AG20443 (cell line): Measurements from ENCODE around the gene GPX4.
A peak's percentile ranks its signal among the peaks of the same experiment; 100 is the strongest.
"Not testable (repeated sequence)": the region's sequence is repeated elsewhere in the genome, so short reads cannot be mapped to it uniquely, and the experiment has no call there.

ENCODE experiments used
- DNase-seq: peaks from one replicate; pipeline ENCODE4 v3.0.0; 2012; ENCODE audit warnings: low spot score, mixed read lengths

The GPX4 gene

DNA sequence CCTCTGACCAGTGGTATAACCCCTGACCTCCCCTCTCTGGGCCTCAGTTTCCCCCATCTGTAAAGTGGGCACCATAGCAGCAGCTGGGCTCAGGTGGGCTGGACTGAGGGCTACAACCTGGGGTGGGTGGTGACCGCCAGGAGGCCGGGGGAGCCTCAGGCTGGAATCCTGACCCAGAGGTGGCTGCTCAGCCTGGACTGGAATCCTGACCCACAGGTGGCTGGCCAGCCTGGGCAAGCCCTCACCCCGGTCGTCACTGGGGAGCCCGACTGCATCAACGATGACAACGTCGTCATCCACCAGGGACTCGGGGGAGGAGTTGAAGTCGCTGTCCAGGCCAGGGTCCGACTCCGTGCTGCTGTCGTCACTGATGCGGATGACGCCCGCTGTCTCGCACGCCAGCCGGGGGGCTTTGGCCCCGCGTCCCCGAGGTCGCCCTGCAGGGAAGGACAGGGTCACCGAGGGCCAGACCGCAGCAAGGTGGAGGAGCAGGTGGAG is 10.2 kb downstream of the GPX4 start:
- DNase-seq, result no peak

DNA sequence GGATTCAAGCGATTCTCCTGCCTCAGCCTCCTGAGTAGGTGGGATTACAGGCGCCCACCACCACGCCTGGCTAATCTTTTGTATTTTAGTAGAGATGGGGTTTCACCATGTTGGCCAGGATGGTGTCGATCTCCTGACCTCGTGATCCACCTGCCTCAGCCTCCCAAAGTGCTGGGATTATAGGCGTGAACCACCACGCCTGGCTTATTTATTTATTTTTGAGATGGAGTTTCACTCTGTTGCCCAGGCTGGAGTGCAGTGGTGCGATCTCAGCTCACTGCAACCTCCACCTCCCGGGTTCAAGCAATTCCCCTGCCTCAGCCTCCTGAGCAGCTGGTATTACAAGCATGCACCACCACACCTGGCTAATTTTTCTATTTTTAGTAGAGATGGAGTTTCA is 10.9 kb downstream of the GPX4 start:
- not testable (repeated sequence) for DNase-seq

DNA sequence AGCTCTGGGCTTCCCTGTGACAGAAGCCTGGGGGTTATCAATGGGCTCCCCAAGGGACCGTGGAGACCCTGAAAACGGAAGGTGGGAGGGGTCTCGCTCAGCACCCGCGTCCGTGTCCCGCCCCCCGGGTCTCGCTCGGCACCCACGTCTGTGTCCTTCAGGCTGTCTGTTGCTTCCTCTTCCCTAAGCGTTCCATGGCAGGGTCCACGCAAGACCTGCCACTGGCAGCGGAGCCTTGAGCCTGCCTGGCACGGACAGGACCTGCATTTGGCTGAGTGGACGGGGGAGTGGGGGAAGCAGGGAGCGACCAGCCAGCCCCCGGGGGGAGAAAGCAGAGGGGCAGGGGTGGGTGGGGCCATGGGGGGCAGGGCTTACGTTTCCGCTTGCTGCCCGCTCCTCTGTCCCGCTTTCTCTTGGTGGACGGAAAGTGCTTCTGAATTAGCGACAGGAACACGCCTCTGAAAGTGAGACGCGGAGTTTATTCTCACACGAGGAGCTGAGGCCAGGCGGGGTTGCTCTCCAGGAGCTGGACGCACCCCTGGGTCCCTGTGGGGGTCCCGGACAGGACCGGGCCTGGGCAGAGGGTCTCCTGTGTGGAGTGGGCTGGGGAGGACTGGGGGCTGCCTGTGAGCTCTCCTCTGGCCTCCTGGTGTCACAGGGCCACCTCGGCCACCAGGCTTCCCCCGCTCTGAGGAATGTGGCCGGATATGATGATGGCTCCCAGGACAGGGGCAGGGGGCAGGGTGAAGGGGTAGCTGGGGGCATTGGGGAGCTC is 12.0 kb downstream of the GPX4 start:
- no peak for DNase-seq

DNA sequence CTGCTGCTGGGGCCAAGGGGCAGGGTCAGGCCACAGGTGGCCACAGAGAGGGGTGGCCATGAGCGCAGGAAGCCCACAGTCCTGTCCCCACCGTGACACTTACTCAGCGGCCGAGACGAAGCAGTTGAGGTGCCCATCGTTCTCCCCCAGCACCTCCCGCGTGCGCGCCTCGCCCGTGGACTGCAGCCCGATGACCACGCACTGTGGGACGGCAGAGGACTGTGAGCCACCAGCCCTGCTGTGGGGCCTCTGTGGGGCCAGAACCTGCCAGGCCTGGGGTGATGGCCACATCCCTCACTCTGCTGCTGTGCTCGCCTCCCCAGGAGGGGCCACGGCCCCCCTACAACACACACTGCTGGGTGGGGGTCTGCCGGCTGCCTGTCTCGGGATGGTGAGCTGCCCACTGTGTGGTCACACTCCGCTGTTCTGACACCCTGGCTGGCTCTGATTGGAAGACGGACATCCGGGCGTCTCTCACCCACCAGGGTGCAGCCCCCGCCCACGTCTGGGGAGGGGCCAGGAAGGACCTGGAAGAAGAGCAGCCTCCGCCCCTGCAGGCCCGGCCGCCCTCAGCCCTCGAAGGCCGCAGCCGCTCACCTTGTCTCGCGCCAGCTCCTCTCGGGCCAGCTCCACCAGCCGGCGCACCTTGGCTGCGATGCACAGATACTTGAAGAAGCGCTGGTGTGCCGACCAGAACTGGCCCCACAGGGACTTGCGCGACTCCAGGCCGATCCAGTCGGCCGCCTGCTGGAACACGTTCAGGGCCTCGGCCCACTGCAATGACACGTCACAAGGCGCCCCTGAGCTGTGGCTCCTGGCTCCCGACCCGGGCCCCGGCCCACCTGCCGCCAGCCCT is 13.2 kb downstream of the GPX4 start:
- no peak for DNase-seq

DNA sequence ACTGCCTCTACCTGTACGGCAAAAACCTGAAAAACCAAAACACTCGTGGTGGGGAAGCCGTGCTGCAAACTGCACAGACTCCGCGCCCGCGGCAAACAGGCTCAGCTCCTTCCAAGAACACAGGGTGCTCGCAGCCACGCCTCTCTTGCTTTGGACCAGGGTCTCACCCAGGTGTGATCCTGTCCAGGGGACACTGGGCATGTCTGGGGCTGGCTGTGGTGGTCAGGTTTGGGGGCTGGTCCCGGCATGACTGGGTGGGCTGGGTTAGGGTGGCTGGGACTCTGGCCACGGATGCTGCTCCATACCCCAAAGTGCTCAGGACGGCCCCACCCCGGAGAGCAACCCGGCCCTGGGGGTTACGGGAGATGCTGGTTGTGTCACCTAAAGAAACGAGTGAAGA is 13.9 kb downstream of the GPX4 start:
- no peak for DNase-seq

DNA sequence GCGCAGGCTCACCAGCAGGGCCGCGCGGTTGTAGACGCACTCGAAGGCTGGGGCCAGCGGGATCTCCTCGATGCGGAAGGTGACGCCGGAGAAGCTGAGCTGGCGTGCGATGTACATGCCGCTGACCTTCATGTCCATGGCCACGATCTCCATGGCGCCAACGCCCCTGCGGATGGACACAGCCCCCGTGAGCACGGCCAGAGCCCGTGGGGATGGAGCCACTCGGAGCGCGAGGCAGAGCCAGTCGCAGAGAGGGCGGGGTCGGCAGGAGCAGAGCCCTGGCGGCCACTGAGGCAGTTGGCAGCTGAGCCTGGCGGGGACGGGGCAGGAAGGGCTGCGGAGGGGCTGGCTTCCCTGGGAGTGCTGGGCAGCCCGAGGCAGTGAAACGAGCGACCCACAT is 15.2 kb downstream of the GPX4 start:
- DNase-seq, result no peak

DNA sequence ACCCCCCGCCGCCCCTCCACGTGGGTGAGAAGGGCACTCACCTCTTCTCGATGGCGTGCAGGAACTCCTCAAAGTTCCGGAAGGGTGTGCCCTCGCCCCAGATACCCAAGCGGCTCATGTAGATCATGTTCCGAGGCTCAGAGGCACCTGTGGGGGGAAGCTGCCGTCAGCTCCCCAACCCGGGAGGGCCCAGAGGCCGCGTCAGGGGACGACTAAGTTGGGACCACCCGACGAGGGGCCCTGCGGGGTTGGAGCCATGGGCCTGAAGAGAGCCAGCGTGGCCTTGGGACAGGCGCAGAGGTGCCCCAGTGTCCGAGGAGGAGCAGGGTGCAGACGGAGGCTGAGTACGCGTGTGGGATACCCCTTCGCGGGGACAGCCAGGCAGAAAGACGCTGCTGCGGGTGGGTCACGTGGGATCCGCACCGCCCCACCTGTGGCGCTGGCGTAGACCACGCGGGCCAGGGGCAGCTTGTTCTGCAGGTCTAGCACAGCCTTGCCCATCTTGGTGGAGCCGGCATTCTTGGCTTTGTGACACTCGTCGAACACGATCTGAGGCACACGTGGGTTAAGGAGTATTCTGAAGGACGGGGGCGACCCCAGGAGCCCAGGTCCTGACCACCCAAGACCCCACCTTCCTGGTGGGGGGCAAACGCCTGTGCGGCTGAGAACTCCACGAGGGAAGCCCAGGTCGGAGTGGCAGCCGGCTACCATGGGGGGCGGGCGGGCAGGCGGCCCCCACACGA is 15.9 kb downstream of the GPX4 start:
- no peak for DNase-seq

DNA sequence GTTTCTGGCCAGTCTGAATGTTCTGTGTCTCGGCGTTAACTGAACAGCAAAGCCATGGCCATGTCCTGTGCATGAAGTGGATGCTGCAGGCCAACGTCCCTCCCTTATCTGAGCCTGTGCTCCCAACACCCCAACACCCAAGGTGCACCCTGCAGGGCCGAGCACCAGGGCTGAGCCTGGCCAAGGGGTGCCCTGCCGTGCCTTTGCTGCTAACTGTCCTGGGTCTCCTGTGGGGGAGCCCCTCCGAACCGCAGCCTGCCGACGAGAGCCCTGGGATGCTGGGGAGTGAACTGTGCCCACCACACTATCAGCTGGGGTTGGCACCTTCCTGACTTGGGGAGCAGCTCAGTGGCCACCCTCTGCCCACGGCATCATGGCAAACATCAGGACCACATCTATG is 17.6 kb downstream of the GPX4 start:
- no peak for DNase-seq

DNA sequence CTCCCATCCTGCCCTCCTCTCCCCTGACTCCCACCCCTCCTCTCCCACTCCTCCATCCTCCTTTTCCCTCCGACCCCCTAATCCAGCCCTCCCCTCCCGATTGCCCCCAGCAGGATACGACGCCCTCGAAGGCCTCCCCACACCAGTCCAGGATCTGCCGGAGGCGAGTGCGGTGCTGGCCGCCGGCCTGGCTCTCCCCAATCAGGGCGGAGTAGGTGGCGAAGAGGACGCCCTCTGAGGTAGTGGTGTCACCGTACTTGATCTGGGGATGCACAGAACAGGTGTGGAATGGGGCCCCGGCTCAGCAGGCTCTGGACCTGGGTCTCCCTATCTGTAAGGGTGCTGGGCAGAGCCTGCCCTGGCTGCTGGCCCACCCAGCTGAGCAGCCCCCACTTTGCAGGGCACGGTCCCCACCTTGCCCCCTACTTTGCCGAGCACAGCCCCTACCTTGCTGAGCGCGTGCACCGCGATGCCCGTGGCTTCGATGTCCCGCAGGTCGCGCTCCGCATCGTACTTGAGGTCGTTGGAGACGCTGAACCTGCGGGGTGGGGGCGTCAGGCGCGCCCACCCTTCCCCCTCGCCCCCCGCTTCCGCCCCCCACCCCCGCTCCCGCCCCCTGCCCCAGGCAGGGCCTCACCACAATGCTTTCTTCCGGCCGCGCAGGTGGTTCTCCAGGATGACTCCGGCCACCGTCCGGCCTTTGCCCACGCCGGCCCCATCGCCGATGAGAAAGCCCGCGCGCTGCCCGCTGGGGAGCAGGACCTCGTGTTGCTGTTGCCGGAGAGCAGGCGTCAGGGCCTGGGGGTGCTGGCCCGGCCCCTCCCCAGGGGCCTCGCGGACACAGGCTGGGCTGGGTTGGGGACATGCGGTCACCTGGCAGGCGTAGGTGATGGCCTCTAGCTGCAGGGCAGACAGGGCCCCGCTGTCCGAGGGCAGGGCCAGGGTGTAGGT is 18.5 kb downstream of the GPX4 start:
- no peak for DNase-seq

DNA sequence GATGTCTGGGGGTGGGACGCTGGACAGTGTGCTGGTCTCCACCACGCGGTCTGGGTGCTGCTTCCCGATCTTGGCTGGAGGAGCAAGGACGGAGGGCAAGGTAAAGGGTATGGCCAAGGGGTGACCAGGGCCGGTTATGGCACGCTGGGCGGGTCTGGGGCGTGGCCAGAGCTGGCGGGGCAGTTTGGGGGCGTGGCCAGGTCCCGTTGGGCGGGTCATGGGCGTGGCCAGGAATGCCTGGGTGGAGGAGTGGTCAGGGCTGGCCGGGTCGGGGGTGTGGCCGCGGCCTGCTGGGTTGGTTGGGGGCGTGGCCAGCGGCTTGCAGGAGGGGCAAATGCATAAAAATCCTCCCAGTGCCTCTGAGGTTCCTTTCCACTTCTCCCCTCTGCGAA is 19.2 kb downstream of the GPX4 start:
- DNase-seq, result peak; percentile 97

DNA sequence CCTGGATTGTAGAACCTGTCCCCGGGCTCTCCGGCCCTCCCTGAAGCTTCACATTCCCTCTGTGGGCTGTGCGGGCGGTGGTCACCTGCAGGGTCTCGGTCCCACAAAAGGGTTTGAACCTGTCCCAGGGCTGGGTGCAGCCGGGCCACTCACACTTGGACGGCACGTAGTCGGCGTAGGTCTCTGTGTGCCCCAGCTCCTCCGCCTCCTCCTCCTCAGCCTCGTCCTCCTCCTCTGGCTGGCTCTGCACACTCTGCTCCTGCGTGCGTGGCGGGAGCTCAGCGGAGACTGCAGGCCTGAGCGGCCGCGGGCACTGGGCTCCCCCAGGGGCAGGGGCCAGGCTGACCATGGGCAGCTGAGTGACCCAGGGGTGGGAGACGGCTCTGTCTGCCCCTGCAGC is 19.6 kb downstream of the GPX4 start:
- no peak for DNase-seq

DNA sequence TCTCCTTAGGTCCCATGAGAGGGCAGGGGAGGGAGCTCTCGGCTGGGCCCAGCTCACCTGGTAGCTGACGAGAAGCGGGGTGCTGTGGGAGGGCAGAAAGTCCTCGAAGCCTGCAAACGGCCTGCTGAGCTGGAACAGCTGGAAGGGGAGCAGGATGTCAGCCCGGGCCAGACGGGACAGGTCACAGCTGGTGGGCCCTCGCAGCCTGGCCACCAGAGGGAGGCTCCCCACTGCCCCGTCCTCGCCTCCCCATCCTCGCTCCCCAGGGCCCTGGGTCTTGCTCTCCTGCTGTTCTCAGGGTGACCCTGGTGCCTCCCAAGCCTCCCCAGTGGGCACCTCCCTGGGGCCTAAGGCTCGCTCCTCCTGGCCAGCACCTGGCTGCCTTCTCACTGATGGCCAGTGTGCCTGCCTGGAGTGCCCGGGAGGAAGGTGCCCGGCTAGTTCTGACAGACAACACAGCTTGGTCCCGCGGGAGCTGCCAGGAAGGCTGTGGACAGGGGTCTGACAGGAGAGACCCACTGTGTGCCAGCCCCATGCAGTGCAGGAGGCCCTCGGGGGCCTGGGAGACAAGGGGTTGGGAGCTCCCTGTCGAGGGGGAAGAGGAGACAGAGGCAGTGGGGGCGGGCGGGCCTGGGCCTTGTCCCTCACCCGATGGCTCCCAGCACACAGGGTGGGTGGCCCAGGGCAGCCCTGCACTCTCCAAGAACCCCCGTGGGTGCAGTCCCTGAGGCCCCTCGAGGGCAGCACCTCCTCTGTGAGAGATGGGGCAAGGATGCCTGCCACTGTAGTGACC is 20.3 kb downstream of the GPX4 start:
- no peak for DNase-seq

DNA sequence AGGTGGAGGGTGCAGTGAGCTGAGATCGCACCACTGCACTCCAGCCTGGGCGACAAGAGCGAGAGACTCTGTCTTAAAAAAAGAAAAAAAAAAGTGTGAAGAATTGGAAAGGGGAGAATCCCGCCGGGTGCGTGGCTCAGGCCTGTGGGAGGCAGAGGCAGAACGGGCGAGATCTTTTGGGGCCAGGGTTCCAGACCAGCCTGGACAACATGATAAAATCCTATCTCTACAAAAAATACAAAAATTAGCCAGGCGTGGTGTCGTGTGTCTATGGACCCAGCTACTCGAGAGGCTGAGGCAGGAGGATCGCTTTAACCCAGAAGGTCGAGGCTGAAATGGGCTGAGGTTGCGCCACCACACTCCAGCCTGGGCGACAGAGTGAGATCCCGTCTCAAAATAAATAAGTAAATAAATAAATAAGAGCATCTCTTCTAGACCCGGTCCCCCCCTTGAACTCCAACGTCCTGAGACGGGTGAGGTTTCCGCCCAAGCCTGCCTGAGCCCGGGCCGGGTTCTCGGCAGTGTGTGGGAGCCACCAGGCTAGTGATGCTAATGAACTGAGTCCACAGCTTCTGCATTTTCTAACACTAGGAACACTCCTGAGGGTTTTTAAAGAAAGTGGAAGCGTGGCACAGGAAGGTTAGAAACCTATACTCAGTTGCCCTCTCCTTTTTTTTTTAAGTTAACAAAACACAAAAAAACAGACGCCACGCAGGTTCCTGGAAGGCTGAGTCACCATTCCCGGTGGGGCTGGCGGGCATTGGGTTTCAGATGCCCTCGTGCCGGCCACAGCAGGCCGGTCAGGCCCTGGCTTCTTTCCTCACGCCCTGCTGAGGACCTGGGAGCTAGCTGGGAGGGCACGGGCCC is 22.0 kb downstream of the GPX4 start:
- DNase-seq, result no peak

DNA sequence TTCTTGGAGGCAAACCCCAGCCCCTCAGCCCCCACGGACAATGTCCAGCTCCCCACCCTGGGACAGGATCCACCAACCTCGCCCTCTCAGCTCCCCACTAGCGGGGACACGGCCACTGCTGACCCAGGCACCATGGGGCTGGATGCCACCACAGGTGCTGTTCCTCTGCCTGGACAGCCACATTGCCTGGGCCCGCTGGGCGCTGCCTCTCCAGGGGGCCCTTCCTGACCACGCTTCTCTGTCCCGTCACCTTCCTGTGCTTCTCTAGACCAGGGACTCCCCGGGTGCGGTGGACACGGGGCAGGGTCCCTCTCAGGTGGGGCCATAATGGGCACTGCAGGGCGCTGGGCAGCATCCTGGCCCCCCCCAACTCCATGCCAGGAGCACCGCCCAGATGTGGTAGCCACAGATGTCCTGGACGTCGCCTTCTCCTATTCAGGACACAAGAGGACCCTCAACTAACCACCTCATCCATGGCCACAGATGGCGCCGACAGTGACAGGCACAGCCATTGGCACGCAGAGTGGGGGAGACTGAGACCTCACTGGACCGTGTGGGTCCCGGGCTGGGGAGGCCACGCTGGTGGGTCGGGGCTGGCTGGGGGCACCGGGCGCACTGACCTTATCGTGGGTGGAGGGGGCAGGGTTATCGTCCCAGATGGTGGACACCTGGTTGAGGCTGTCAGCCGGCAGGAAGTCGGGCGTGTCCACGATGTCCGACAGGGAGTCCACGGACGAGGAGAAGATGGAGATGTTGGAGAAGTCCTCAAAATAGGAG is 23.4 kb downstream of the GPX4 start:
- no peak for DNase-seq

DNA sequence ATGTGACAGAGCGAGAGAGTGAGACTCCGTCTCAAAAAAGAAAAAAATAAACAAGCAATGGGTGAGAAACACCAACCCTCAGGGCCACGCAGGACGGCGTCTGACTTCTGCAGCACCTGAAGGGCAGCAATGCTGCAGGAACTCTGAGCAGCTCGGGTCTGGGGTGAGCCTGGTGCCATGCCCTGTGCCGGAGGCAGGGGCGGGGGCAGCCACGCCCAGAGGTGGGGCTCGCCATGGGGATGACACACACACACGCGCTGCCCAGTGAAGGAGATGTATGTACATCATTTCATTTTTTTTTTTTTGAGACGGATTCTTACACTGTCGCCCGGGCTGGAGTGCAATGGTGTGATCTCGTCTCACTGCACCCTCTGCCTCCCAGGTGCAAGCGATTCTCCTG is 24.3 kb downstream of the GPX4 start:
- no peak for DNase-seq

DNA sequence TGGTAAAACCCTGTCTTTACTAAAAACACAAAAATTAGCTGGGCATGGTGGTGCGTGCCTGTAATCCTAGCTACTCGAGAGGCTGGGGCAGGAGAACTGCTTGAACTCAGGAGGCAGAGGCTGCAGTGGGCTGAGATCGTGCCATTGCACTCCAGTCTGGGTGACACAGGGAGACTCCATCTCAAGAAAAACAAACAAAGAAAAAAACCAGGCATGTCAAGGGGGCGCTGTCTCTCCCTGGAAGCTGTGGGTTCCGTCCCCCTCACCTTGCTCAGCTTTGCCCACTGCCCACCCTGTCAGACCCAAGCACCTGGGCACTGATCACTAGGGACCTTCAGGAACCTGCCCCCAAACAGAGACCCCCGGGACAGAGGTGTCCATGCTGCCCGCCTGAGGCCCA is 25.3 kb downstream of the GPX4 start:
- DNase-seq, result not testable (repeated sequence)

DNA sequence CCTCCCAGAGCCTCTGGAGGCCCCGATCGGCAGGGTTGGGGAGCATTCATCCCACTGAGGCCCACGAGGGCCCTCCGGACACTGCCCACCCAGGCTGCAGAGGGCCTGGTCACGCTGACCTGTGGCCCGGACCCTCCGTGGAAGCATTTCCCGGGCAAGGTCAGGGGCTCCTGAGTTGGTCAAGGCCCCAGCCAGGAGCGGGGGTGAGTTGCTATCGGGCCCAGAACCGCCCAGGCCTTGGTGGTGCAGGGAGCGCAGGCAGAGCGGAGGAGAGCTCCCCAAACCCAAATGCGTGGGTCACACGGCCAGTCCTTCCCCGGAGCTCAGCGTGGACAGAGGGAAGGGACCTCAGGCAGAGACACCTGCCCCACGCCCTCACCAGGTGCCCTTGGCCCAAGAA is 25.7 kb downstream of the GPX4 start:
- no peak for DNase-seq

DNA sequence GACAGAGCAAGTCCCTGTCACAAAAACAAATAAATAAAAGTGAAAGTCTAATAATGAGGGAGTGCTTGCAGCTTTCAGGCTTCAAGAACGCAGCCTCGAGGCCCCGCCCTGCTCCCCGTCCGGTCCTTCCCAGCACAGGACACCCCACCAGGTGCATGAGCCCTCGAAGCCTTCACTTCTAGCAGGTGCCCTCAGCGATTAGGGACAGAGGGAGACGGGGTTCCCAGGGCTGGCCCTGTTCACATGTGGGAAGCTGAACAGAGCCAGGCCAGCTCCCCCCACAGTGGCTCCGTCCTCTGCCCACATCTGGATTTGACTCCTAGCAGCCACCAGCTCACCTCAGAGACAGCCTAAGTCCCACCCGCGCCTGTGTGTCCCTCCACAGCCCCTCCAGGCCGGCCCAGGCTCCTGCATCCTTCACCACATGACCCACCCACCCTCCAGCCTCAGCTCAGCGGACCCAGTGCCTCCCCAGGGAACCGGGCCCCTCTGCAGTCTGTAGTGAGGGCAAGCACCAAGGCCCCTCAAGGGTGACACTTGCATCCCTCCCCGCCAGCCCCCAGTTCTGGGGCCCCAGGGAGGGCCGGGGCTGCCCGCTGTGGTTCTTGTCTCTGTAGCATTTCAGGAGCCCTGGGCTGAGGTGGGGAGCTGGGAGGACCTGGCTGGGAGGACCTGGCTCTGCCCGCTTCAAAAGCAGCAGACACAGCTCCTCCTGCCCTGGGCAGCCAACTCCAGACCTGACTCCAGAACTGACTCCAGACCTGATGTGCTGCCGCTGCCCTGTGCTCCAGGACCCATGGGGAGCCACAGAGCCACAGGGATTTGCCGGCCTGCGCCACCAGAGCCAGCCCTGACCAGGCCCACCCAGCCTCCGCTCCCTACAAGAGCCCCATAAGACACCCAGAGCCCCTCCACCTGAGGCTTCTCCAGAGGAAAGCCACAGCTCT is 27.2 kb downstream of the GPX4 start:
- peak; percentile 36 for DNase-seq
